NCI-H1048 (cell line): Measurements from ENCODE around the gene EVX2.

Experiments
- DNase-seq: peaks from one replicate; lab custom pipeline; 2025; lab: John Stamatoyannopoulos, UW

EVX2 gene

GRCh38 chr2:176122052-176122682 lies 38.4 kb upstream of the EVX2 start:
- no peak for DNase-seq

- no peak for DNase-seq
Measured at GRCh38 chr2:176121190-176122051, 37.7 kb upstream of the EVX2 start.

GRCh38 chr2:176120364-176121189 lies 36.8 kb upstream of the EVX2 start:
- DNase-seq = no peak

- DNase-seq = peak; percentile 60
Measured at GRCh38 chr2:176118601-176119339, 35.0 kb upstream of the EVX2 start.

GRCh38 chr2:176117823-176118371 lies 34.1 kb upstream of the EVX2 start:
- DNase-seq = no peak

GRCh38 chr2:176117162-176117822 lies 33.5 kb upstream of the EVX2 start:
- DNase-seq = no peak

GRCh38 chr2:176115883-176116813 lies 32.4 kb upstream of the EVX2 start, which contains the start of gene HOXD10:
Gene HOXD10 (plus strand): TSS chr2:176116778. CDS start chr2:176116834, 56 bp downstream.
- no peak for DNase-seq

GRCh38 chr2:176114930-176115625 lies 31.3 kb upstream of the EVX2 start:
- DNase-seq = no peak

GRCh38 chr2:176114120-176114929 lies 30.6 kb upstream of the EVX2 start:
- DNase-seq = no peak

- DNase-seq = no peak
Measured at GRCh38 chr2:176112375-176113302, 28.9 kb upstream of the EVX2 start.

- DNase-seq = no peak
Measured at GRCh38 chr2:176111846-176112374, 28.1 kb upstream of the EVX2 start.

- DNase-seq = no peak
Measured at GRCh38 chr2:176111309-176111663, 27.5 kb upstream of the EVX2 start.

GRCh38 chr2:176110415-176111308 lies 26.9 kb upstream of the EVX2 start:
- no peak for DNase-seq

GRCh38 chr2:176109946-176110345 lies 26.2 kb upstream of the EVX2 start:
- DNase-seq = no peak

- no peak for DNase-seq
Measured at GRCh38 chr2:176109192-176109901, 25.6 kb upstream of the EVX2 start.
